DMS79 (cell line): ENCODE results near the gene NSUN4.
A peak's percentile ranks its signal among the peaks of the same experiment; 100 is the strongest.
"Not testable (repeated sequence)": the region's sequence is repeated elsewhere in the genome, so short reads cannot be mapped to it uniquely, and the experiment has no call there.

ENCODE experiments used
- DNase-seq: peaks from one replicate; lab custom pipeline; 2025; lab: John Stamatoyannopoulos, UW

NSUN4 gene

DNA sequence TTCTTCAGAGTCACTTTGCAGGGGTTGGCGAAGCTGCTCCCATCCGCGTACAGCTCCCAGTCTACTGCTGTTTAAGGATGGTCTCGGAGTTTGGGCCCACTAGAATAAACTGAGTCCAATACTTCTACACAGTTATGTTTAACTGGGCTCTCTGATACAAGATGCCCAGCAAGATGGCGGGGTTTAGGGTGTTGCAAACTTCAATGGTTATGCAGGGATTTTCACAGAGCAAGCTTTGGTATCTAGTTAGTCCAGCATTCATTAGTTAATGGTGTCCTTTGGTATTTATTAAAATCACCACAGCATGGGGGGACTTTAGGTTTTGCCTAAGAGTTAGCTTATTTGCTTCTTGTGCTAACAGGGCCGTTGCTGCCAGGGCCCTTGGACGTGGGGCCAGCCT, 12.4 kb upstream of the NSUN4 start:
- not testable (repeated sequence) for DNase-seq

DNA sequence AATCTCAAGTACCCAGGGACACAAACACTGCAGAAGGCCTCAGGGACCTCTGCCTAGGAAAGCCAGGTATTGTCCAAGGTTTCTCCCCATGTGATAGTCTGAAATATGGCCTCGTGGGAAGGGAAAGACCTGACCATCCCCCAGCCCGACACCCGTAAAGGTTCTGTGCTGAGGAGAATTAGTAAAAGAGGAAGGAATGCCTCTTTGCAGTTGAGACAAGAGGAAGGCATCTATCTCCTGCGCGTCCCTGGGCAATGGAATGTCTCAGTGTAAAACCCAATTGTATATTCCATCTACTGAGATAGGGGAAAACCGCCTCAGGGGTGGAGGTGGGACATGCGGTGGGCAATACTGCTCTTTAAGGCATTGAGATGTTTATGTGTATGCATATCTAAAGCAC, 10.8 kb upstream of the NSUN4 start:
- DNase-seq, result not testable (repeated sequence)

DNA sequence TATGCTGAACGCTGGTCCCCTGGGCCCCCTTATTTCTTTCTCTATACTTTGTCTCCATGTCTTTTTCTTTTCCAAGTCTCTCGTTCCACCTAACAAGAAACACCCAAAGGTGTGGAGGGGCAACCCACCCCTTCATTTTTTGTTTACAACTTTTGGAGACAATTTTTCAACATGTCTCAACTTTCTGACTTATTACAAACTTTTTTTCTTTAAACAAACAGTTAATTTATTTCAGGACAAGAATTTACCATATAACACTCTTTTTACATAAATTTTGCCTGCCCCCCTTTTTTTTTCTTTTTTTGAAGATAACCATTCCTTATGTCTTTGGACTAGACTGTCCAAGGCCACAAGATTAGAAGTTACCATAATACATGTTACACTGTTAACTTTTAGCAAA, 10.2 kb upstream of the NSUN4 start:
- DNase-seq, result not testable (repeated sequence)

DNA sequence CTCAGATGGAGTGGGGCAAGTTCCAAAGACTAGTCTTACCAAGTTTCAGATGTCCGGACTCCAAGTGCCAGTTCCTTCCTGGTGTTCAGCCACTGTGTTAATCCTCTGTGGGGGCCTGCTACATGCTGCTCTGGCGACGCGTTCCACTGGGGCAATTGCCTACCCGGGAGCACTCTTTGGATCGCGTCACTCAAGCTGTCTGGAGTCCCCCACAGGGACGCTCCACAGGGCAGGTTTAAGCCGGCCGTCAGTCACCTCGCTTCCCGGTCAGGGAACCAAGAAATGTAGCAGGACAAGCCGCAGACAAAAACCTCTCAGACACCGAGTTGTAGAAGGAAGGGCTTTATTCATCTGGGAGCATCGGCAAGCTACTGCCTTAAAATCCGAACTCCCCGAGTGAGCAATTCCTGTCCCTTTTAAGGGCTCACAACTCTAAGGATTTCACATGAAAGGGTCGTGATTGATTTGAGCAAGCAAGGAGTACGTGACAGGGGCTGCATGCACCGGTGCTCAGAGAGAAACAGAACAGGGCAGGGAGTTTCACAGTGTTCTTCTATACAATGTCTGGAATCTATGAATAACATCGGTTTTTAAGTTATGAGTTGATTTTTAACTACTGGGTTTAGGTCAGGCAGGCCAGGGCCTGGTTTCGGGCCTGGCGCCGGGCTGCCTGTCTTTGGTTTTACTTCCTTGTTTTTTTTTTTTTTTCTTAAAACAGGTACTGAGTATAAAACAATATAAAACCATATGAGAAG, 8.6 kb upstream of the NSUN4 start:
- DNase-seq, result not testable (repeated sequence)

DNA sequence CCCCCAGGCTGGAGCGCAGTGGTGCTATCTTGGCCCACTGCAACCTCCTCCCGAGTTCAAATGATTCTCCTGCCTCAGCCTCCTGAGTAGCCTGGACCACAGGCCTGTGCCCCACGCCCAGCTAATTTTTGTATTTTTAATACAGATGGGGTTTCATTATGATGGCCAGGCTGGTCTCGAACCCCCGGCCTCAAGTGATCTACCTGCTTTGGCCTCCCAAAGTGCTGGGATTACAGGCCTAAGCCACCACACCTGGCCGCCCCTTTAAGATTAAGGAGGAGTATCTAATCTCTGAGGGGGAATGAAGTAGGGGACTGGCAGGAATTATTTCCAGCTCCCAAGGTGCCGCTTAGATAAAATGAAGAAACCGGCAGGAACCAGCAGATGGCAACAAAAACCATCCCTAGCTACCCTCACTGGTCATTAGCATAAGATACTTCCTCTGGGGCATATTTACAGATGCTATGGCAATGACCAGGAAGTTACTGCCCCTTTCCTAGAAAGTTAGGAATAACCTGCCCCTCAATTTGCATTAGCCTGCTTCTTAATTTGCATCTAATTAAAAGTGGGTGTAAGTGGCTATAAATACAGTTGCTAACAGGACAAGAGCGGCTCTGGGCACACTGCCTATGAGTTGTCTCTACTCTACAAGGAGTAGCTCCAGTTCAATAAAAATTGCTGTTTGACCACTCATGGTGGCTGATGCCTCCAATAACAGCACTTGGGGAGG, 7.1 kb upstream of the NSUN4 start:
- DNase-seq, result no peak

DNA sequence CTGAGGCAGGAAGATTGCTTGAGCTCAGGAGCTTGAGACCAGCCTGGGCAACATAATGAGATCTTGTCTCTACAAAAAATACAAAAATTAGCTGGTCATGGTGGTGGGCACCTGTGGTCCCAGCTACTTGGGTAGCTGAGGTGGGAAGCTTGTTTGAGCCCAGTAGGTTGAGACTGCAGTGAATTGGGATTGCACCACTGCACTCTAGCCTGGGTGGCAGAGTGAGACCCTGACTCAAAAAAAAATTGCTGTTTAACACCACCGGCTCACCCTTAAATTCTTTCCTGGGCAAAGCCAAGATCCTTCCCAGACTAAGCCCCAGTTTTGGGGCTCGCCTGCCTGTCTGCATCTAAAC, 6.6 kb upstream of the NSUN4 start:
- no peak for DNase-seq

DNA sequence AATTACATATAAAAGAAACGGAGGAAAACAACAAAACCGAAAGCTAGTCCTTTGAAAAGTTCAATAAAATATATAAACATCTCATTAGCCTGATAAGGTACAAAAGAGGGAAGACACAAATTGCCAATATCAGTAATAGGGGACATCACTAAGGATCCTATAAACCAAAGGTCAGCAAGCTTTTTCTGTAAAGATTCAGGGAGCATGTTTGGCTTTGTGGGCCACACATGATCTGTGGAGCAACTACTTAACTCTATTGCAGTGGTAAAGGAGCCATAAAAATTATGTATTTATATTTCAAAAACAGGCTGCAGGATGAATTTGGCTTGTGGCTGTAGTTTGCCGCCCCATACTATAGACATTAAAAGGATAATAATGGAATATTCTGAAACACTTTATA, 5.5 kb upstream of the NSUN4 start:
- DNase-seq, result no peak

DNA sequence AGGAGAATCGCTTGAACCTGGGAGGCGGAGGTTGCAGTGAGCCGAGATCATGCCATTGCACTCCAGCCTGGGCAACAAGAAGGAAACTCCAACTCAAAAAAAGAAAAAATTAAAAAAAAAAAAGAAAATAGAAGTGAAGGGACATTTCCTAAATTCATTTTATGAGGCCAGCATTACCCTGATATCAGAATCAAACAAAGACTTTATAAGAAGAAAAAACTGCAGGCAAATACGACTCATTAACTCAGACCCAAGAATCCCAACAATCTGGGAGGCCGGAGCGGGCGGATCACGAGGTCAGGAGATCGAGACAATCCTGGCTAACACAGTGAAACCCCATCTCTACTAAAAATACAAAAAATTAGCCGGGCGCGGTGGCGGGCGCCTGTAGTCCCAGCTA, 3.2 kb upstream of the NSUN4 start:
- not testable (repeated sequence) for DNase-seq

DNA sequence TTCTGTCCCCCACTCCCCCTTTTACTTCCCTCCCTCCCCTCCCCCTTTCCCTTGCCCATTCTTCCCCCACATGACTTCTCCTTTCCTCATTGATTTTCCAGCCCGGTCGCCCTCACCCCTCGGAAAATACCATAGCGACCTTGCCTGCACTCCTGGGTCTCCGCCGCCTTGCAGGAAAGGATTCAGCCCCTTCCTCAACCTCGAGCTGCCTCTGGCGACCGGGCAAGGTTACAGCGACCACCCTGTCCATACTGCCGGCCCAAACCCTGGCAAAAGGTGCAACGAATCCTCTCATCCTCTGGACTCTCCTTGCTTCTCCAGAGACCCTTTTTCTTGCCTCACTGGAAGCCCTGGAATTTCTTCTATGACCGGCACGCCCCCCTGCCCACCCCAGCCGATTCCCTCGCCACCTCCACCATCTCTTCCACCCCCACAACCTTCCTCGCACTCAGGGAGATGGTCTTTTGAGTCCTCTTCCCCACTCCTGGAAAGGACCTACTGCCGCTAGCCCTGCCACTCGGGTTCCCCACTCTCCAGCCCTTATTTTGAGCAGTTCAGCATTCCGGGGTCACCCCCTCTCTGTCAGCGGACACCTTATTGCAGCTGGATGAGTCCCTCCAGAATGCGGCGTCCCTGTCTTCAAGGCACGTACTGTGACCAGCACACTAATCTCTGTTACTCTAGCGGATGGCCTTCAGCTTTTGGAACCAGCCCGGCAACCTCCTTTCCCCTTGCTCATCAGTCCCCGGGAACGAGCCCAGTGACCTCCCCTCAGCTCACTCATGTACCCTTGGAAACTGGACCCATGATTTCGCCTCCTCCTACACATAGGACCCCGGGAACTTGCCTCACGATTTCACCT, 846 bp downstream of the NSUN4 start:
- no peak for DNase-seq

DNA sequence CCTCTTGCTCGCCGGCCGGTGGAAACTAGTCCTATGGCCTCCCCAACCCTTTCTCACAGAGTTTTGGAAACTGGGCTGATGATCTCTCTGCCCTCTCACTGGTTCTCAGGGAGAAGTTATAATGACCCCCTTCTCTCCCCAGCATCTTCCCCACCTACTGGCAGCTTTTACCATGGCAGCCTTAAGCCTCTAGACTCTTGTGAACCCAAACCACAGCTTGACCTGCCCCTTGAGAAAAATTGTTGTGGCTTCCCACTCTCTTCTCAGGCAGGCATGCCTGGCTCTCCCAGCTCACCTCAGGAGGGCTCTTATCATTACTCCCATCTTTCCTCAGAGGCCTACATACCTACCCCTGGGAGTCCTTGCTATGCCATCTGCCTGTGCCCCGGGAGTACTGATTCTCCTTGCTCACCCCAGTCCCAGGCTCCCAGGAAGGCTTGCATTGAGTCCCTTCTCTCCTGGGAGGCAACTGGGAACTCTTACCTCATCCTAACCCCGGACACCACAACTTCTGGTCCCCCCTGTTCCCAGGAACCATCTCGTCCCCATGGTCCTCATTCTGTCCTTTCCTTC, 1.6 kb downstream of the NSUN4 start:
- peak; percentile 16 for DNase-seq

DNA sequence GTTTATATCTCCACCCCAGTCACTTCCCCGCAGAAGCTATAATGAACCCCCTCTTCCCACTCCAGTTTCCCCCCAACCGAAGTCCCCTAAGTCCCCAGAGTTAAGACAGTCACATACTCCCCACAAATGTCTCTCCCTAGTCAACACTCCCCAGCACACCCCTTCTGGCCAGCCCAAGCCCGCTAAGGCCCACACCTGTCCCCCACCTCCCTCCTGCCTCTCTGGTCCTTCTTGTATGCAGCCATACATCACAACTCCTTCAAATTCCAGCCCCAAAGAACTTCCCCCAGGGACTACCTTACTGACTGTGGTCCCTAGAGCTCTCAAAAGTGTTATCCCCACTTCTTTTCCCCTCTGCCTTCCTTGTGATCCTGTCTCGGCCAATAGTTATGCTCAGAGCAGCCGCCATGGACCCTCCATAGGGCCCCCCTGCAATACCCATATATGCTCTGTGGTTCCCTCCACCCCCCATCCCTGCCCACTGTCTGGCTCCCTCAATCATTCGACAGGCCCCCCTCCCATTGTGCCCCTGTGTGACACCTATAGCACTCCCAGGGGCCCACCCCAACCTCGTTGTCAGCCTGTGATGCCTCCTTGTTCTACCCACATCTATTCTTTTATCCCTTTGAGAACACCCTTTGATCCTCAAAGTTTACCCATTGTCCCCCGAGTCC, 2.2 kb downstream of the NSUN4 start:
- no peak for DNase-seq

DNA sequence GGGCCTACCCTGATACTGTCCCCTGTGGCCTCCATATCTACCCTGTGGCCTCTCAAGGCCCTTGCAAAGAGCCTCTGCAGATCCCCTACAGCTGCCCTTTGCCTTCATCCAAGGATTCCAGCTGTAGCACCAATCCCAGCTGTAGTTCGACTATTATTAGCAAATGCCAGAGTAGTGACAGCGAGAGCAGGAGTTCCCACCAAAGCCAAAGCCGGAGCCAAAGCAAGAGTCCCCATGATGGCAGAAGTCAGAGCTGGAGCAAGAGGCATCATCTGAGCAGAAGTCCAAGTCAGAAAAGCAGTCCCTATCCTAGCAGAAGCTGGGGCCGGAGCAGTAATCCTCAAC, 2.7 kb downstream of the NSUN4 start:
- DNase-seq, result no peak

DNA sequence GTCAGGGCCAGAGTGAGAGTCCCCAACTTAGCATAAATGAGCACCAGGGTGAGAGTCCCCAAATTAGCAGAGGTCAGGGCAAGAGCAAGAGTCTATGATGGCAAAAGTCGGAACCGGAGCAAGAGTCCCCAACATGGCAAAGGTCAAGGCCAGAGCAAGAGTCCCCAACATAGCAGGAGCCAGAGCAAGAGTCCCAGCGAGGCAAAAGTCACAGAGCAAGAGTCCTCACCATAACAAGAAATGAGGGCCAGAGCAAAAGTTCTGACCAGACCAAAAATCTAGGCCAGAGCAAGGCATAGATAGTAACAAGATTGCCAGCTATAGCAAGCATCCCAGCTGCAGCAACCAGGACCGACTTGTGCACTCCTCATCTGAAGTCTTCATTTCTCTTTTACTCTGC, 3.1 kb downstream of the NSUN4 start:
- no peak for DNase-seq

DNA sequence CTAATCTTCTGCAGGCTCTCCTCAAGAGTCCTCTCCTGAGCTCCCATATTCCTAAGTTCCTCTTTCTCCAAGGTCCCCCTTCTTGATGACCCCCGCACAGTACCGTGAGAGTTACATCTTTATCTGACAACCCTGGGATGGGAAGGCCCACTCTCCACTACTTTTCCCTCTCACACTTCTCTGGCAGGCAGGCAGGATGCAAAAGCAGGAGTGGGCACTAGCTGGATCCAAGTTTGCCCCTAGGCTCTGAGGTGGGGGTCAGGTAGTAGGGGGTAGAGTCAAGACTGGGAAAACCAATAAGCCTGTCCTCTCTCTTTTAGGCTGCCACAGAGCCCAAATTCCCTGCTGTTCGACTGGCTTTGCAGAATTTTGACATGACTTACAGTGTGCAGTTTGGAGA, 3.9 kb downstream of the NSUN4 start:
- no peak for DNase-seq

DNA sequence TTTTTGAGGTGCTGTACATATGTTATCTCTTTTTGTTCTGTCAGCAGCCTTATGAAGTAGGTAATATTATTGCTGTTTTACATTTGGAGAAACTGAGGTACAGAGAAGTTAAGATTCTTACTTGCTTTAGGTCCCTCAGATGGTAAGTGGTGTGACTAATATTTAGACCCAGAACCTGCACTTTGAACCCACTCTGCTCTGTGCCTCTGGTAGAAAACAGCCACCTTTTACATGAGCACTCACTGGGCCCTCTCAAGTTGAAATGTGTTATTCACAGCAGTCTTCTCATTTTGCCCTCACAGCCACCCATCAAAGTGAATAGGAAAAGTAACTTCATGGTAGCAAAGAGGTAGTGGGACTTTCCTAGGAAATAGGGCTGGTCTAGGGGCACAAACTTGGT, 4.7 kb downstream of the NSUN4 start:
- no peak for DNase-seq

DNA sequence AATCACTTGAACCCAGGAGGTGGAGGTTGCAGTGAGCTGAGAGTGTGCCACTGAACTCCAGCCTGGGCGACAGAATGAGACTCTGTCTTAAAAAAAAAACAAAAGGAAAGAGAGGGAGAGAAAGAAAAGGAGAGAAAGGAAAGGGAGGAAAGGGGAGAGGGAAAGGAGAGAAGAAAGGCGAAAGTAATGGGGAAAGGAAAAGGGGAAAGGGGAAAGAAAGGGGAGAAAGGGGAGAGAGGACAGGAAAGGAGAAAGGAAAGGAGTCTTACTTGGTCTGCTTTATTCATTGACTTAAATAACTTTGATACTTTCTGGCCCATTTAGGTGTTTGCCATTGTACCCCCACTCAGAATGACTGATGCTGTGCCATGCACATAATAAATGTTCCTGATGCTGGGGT, 11.8 kb downstream of the NSUN4 start:
- DNase-seq, result no peak

DNA sequence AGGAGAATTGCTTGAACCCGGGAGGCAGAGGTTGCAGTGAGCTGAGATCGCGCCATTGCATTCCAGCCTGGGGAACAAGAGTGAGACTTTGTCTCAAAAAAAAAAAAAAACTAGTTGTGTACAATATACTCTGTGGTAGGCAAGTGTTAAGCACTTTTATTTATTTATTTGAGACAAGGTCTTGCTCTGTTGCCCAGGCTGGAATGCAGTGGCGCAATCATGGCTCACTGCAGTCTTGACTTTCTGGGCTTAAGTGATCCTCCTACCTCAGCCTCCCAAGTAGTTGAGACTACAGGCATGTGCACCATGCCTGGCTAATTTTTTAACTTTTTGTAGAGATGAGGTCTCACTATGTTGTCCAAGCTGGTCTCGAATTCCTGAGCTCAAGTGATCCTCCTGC, 15.3 kb downstream of the NSUN4 start:
- DNase-seq, result not testable (repeated sequence)

DNA sequence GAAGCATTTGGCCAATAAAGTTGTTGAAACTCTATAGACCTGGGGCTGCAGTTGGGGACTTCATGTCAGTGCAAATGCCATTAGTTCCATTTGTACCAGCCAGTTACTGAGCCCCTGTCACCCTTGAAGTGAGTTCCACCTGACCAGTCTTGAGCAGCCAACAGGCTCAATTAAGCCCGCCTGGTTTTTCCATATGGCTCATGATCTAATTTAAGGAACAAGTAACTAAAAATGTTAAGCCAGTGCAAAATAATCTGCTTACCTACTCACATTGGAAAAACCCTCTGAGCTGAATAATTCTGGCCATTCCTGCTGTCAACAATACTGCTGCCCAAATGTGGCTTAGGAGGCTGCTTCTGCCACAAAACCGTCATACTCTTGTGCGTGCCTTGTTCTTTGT, 21.6 kb downstream of the NSUN4 start:
- DNase-seq, result no peak

DNA sequence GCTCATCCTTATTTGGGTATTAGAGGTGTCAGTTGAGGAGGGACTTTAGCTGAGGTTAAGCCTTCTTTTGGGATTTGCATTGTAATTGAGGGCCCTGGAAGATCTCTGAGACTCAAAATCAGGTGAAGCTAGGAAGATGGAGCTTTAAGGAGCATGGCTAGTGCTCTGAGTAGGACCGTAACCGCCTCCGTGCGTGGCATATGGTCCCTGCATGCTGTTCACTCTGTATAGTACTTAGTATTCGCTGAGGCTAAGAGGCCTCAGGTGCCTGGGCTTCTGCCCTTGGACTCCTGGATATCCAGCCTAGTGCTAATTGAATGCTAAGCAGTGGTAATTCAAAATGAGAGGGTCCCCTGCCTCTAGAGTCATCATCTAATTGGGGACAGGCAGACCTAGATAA, 22.5 kb downstream of the NSUN4 start:
- no peak for DNase-seq

DNA sequence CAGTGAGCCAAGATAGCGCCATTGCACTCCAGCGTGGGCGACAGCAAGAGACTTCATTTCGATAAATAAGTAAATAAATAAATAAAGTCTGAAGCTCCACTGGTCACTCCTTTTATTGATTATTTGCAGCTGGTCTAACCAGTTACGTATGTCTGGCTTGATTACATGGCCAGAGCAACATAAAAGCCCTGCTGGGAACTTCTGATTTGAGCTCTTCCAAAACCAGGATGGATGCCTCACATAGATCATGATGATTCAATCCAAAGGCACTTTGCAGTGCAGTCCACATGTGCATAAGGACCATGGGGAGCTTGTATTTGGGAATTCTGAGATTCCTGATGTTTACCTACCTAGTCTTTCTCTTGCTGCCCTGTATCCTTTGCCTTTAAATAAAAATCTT, 24.0 kb downstream of the NSUN4 start:
- no peak for DNase-seq

DNA sequence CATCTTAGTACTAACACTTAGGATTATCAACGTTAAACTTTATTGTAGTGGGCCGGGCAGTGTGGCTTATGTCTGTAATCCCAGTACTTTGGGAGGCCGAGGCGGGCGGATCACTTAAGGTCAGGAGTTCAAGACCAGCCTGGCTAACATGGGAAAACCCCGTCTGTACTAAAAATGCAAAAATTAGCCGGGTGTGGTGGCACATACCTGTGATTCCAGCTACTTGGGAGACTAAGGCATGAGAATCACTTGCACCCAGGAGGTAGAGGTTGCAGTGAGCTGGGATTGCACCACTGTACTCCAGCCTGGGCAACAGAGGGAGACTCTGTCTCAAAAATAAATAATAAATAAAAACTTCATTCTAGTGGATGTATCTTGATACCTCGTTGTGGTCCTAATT, 25.2 kb downstream of the NSUN4 start:
- not testable (repeated sequence) for DNase-seq

DNA sequence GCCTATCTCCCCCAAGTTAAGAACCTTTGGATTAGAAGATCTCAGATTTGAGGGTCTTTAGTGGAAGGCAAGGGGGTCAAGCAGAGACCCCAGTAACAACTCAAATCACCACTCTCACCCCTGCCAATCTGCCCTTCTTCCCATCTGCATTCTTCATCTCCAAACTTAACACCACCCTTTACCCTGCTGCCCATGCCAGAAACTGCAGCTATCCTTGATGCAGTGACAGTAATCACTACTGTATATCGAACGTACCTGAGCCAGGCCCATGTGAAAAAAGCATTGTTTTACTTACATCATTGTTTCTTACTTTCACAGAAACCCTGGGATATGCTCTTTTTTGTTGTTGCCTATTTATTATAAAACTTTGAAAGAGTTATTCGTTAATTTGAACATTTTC, 26.5 kb downstream of the NSUN4 start:
- no peak for DNase-seq
